HL-60 (cell line): ENCODE measurements around the gene MMAB.

Source experiments
- CTCF ChIP-seq: IDR thresholded peaks from one replicate; pipeline ENCODE4 v1.5.1; 2011; ENCODE audit warnings: low read length, control low read depth, inconsistent platforms; ENCODE audit not compliant: insufficient read depth
- GABPA ChIP-seq: IDR thresholded peaks from 2 replicates; pipeline ENCODE4 v1.6.1; 2012; ENCODE audit warnings: low read depth
- POLR2AphosphoS5 ChIP-seq: IDR thresholded peaks from 2 replicates; pipeline ENCODE4 v1.6.1; 2012; ENCODE audit warnings: low read depth
- REST ChIP-seq: IDR thresholded peaks from 2 replicates; pipeline ENCODE4 v1.6.1; 2012; ENCODE audit warnings: low read depth; ENCODE audit not compliant: insufficient replicate concordance

DNA sequence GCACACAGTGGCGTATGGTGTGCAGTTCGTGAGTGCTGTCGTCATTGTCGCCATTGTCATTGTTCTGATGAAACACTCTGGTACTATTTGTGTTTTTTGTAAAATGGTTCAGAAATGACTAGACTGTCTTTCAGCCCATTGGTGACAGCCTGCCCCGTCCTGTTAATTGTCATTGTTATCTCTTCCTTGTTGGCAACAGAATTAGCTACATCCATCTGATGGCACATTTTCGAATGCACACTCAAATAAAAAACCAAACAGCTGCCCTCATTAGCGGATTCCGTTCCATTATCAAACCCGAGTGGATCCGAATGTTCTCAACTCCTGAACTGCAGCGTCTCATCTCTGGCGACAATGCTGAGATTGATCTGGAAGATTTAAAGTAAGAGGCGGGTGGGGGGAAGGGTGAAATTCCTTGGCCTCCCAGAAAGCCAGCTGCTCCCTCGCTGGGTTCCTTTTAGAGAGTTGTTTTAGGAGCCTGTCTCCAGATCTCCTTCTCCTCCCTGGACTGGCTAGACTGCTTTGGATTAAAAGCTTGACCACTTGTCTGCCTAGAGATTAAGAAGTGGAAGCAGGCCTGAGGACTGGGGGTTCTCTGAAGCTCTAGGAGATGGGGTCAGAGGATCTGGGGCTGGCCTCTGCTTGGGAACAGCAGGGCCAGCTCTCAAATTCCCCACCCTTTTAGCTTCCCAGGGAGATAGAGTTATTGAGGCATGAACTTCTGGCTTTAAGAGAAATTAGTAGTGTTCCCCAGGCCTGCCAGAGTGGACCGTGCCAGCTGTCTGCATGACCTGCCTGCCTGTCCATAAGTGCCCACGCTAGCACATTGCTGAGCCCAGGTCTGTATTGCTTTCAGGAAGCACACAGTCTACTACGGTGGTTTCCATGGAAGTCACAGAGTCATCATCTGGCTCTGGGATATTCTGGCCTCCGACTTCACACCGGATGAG is 43.3 kb downstream of the MMAB start:
- TF ChIP-seq CTCF (no peak), REST (no peak), POLR2AphosphoS5 (no peak), GABPA (no peak)
